IPS-18c (cell line): Measurements from ENCODE around the gene SLC25A45.

Source experiments
- H3K4me3 ChIP-seq: 2 replicates; pipeline ENCODE4 v1.7.0; 2013; ENCODE audit warnings: low read depth, mild to moderate bottlenecking, low read length, moderate library complexity; ENCODE audit not compliant: insufficient read depth
- H3K9me3 ChIP-seq: one replicate; pipeline ENCODE4 v1.6.1; 2013; ENCODE audit warnings: mild to moderate bottlenecking, low read length, moderate library complexity; ENCODE audit not compliant: control insufficient read depth, insufficient read depth

The SLC25A45 gene

GRCh38 chr11:65423516-65424204 lies 41.2 kb upstream of the SLC25A45 start:
- H3K9me3 ChIP-seq: no peaks in the 10 kb centered on the region
- peak overlapping the region; percentile 65 for H3K4me3 ChIP-seq

GRCh38 chr11:65422633-65423515 lies 40.4 kb upstream of the SLC25A45 start, which contains the start of gene NEAT1:
Gene NEAT1 (plus strand): TSS chr11:65422798.
- Histone ChIP-seq H3K9me3 (no peaks in the 10 kb centered on the region), H3K4me3 (peak within 1 kb of the TSS; percentile 65)

GRCh38 chr11:65421794-65422632 lies 39.6 kb upstream of the SLC25A45 start:
- no peaks in the 10 kb centered on the region for H3K9me3 ChIP-seq
- peak overlapping the region; percentile 65 for H3K4me3 ChIP-seq

- Histone ChIP-seq H3K4me3 (peak overlapping the region; percentile 47; the same call in 1 of the 2 replicates), H3K9me3 (no peaks in the 10 kb centered on the region)
These were observed 38.7 kb upstream of the SLC25A45 start for GRCh38 chr11:65420979-65421793.

GRCh38 chr11:65420506-65420905 lies 38.1 kb upstream of the SLC25A45 start:
- Histone ChIP-seq H3K4me3 (no peak overlapping the region), H3K9me3 (no peaks in the 10 kb centered on the region)

- Histone ChIP-seq H3K4me3 (no peak overlapping the region), H3K9me3 (no peaks in the 10 kb centered on the region)
These were observed 37.5 kb upstream of the SLC25A45 start for GRCh38 chr11:65419772-65420481.

- Histone ChIP-seq H3K4me3 (no peak overlapping the region), H3K9me3 (no peaks in the 10 kb centered on the region)
These were observed 37.0 kb upstream of the SLC25A45 start for GRCh38 chr11:65419460-65419771.

- no peaks in the 10 kb centered on the region for H3K9me3 ChIP-seq
These were observed 36.4 kb upstream of the SLC25A45 start for GRCh38 chr11:65418681-65419459.

GRCh38 chr11:65418431-65418680 lies 35.9 kb upstream of the SLC25A45 start:
- H3K4me3 ChIP-seq: 0 out of 2 replicates have a peak overlapping the region, but pooled peaks have one; percentile 6
- no peaks in the 10 kb centered on the region for H3K9me3 ChIP-seq

More at GRCh38 chr11:65418681-65419459, 36.4 kb upstream of the SLC25A45 start:
- 0 out of 2 replicates have a peak overlapping the region, but pooled peaks have one; percentile 6 for H3K4me3 ChIP-seq

- no peaks in the 10 kb centered on the region for H3K9me3 ChIP-seq
- 0 out of 2 replicates have a peak overlapping the region, but pooled peaks have one; percentile 9 for H3K4me3 ChIP-seq
These were observed 35.4 kb upstream of the SLC25A45 start for GRCh38 chr11:65417702-65418430.

GRCh38 chr11:65416841-65417701 lies 34.6 kb upstream of the SLC25A45 start:
- Histone ChIP-seq H3K4me3 (no peak overlapping the region), H3K9me3 (no peaks in the 10 kb centered on the region)

- Histone ChIP-seq H3K4me3 (no peak overlapping the region; the same call in 1 of the 2 replicates), H3K9me3 (no peaks in the 10 kb centered on the region)
These were observed 33.9 kb upstream of the SLC25A45 start for GRCh38 chr11:65416341-65416824.

GRCh38 chr11:65415499-65416340 lies 33.3 kb upstream of the SLC25A45 start:
- Histone ChIP-seq H3K4me3 (no peak overlapping the region; the same call in 1 of the 2 replicates), H3K9me3 (no peaks in the 10 kb centered on the region)
